ENCODE results near the gene GALNT14. TPM values are rescaled to one million over a fixed set of nuclear protein-coding genes. Genes with fewer than 3 reads are reported as not detected.
"Not testable (repeated sequence)": the region's sequence is repeated elsewhere in the genome, so short reads cannot be mapped to it uniquely, and the experiment has no call there.

GALNT14 gene, protein sequence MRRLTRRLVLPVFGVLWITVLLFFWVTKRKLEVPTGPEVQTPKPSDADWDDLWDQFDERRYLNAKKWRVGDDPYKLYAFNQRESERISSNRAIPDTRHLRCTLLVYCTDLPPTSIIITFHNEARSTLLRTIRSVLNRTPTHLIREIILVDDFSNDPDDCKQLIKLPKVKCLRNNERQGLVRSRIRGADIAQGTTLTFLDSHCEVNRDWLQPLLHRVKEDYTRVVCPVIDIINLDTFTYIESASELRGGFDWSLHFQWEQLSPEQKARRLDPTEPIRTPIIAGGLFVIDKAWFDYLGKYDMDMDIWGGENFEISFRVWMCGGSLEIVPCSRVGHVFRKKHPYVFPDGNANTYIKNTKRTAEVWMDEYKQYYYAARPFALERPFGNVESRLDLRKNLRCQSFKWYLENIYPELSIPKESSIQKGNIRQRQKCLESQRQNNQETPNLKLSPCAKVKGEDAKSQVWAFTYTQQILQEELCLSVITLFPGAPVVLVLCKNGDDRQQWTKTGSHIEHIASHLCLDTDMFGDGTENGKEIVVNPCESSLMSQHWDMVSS
- total RNA-seq = 1 to 10 TPM in 1 of 2 donors, under 1 TPM in 1; 0.15 to 1.0 TPM

DNA sequence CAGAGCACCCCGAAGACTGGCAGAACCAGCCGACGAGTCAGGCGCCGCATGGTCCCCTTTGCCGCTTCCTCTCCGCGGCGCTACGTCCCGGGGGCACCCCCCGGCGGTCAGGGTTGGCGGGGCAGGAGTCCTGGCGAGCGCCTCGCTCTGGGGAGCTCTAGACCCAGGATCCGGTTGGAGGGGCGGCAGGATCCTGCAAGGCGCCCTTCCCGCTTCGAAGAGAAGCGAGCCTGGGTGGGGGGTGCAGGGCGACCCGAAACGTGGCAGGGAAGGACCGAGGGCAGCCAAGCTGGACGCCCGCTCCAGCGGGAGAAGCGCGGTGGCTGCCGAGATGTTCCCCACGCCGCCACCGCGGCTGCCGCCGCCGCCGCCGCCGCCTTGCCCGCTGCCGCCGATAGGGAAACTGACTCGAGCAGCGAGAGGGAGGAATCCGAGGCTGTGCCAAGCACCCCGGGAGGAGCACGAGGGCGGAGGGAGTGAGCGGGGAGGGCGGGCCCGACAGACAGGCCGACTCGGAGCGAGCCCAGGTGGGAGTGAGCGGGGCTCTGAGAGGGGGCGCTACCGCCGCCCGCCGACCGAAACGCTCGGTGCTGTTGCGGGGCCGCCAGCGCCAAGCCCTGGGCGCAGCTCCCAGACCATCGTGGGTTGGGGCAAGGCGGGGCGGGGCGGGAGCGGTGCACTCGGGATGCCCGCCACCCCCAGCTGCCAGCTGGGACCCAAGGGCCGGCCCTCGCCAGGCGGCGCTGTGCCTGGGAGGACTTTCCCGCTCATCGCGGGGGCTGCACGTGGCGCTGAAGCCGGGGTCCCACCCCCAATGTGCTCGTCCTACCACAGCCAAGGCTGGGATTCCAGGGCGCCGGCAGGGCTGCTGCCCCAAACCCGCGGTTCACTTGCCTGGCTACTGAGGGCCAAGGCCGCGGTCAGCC is at the start of gene GALNT14:
GALNT14 (minus strand) TSS at position 404 of the 926 bp plus-strand sequence; CDS start at position 50, 354 bp downstream.
- peak; percentile 43 for DNase-seq (ENCODE audit: low spot score)
- no peaks in the 10 kb centered on the region for H3K9me3 ChIP-seq
- H3K4me3 ChIP-seq = peak within 1 kb of the TSS; percentile 31 to 60
- H3K27ac ChIP-seq = peak within 1 kb of the TSS in 1 of 2 donors; percentile 42
- peaks cover 0 to 23% of the 10 kb centered on the region in 2 donors for H3K4me1 ChIP-seq
- H3K36me3 ChIP-seq = no peaks in the 10 kb centered on the region
- TF ChIP-seq, protein P1, sequence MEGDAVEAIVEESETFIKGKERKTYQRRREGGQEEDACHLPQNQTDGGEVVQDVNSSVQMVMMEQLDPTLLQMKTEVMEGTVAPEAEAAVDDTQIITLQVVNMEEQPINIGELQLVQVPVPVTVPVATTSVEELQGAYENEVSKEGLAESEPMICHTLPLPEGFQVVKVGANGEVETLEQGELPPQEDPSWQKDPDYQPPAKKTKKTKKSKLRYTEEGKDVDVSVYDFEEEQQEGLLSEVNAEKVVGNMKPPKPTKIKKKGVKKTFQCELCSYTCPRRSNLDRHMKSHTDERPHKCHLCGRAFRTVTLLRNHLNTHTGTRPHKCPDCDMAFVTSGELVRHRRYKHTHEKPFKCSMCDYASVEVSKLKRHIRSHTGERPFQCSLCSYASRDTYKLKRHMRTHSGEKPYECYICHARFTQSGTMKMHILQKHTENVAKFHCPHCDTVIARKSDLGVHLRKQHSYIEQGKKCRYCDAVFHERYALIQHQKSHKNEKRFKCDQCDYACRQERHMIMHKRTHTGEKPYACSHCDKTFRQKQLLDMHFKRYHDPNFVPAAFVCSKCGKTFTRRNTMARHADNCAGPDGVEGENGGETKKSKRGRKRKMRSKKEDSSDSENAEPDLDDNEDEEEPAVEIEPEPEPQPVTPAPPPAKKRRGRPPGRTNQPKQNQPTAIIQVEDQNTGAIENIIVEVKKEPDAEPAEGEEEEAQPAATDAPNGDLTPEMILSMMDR (IDR thresholded peaks at IDR 0.05) = peak; percentile 18 to 51
- H3K27me3 ChIP-seq = peaks cover 0 to 13% of the 10 kb centered on the region in 2 donors

DNA sequence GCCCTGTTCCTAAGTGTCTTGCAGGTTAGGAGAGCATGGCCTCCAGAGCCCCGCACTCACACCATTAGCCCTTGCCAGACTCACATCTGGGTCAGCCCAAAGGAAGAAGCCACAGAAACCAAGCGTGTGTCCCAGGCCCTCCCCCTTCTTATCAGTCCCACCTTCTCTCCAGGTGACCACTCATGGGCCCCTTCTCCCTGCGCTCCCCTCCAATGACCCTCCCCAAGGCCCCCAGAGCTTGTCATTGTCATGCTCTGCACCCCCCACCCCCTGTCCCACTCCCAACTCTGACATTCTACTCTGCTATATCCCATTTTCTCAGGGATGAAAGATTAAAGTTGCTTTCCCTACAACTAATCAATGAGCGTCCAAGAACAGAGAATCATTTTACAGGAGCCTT is 48.9 kb upstream of the GALNT14 start:
- H3K27ac ChIP-seq = no peak overlapping the region
- no peaks in the 10 kb centered on the region for H3K4me1 ChIP-seq
- TF ChIP-seq, protein P1 (IDR thresholded peaks at IDR 0.05) = no peak

DNA sequence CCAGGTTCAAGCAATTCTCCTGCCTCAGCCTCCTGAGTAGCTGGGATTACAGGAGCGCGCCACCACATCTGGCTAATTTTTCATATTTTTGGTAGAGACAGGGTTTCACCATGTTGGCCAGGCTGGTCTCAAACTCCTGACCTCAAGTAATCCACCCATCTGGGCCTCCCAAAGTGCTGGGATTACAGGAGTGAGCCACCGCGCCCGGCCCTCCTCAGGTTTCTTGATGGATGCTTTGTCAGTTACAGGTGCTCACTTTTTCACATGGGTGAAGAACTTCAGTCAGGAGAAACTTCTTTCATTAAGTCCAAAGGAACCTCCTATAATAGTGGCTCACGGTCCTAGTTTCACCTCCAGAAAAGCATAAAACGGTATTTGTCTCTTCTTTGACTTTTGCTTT is 45.7 kb upstream of the GALNT14 start:
- not testable (repeated sequence) for H3K9me3 ChIP-seq; H3K4me3 ChIP-seq; H3K27ac ChIP-seq; DNase-seq (ENCODE audit: low spot score); H3K27me3 ChIP-seq; H3K36me3 ChIP-seq; H3K4me1 ChIP-seq

More for the DNA sequence above, 48.9 kb upstream of the GALNT14 start:
- H3K9me3 ChIP-seq = no peaks in the 10 kb centered on the region
- no peaks in the 10 kb centered on the region for H3K36me3 ChIP-seq
- H3K27me3 ChIP-seq = no peaks in the 10 kb centered on the region
- H3K4me3 ChIP-seq = no peak overlapping the region
- no peak for DNase-seq (ENCODE audit: low spot score)

DNA sequence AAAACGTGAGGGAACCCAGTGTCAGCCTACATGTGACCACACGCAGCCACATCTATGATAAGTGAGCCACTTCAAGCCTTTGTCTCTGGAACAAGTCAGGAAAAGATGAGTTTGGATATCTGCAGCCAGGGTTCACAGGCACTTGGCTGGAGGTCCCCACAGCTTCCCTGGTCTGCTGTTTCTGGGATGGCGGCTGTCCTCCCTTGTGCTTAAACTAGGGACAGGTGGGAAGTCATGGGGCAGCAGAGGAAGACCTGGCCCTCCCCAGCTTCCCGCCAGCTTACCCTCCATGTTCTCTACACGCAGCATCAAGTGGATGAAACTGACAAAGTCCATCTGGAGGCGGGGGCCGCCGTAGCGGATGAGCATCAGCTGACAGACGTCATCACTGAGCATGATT is 38.5 kb upstream of the GALNT14 start:
- TF ChIP-seq, protein P1 (IDR thresholded peaks at IDR 0.05) = no peak
- Histone ChIP-seq H3K27ac (no peak overlapping the region), H3K9me3 (no peaks in the 10 kb centered on the region), H3K36me3 (no peaks in the 10 kb centered on the region), H3K27me3 (no peaks in the 10 kb centered on the region), H3K4me1 (no peaks in the 10 kb centered on the region), H3K4me3 (no peak overlapping the region)
- DNase-seq (ENCODE audit: low spot score) = no peak

DNA sequence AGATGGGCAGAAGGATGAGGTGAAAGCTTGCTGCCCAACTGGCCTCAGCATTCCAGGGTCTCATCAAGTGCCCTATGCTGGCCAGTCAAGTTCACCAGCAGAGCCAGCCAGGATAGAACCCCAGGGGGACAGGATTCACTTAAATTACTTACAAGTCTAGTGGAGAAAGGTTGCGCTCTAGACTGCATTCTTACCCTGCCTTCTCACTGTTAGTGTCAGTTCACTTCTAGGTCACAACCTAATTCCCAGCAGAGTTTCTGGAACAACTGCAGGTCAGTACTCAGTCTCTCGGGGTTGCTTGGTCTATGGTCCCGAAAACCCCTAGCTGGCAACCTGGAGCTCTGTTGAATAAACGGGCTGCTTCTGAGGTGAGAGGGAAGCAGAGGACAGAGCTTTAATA is 32.9 kb upstream of the GALNT14 start:
- H3K27ac ChIP-seq = no peak overlapping the region
- TF ChIP-seq, protein P1 (IDR thresholded peaks at IDR 0.05) = no peak

More for the DNA sequence above, 32.9 kb upstream of the GALNT14 start:
- no peak for DNase-seq (ENCODE audit: low spot score)
- Histone ChIP-seq H3K4me3 (no peak overlapping the region), H3K4me1 (no peaks in the 10 kb centered on the region), H3K27me3 (no peaks in the 10 kb centered on the region), H3K9me3 (no peaks in the 10 kb centered on the region), H3K36me3 (no peaks in the 10 kb centered on the region)

Data from right atrium auricular region (tissue), 2 donors.